GM21526 (cell line): ENCODE measurements around the gene ATP6V0D1.

Source experiments
- ATAC-seq: cut with Tn5 transposase; IDR thresholded peaks from one replicate; pipeline ENCODE4 v1.9.1; 2021; ENCODE audit warnings: moderate library complexity; ENCODE audit not compliant: unreplicated experiment, low FRiP score

Gene ATP6V0D1

DNA sequence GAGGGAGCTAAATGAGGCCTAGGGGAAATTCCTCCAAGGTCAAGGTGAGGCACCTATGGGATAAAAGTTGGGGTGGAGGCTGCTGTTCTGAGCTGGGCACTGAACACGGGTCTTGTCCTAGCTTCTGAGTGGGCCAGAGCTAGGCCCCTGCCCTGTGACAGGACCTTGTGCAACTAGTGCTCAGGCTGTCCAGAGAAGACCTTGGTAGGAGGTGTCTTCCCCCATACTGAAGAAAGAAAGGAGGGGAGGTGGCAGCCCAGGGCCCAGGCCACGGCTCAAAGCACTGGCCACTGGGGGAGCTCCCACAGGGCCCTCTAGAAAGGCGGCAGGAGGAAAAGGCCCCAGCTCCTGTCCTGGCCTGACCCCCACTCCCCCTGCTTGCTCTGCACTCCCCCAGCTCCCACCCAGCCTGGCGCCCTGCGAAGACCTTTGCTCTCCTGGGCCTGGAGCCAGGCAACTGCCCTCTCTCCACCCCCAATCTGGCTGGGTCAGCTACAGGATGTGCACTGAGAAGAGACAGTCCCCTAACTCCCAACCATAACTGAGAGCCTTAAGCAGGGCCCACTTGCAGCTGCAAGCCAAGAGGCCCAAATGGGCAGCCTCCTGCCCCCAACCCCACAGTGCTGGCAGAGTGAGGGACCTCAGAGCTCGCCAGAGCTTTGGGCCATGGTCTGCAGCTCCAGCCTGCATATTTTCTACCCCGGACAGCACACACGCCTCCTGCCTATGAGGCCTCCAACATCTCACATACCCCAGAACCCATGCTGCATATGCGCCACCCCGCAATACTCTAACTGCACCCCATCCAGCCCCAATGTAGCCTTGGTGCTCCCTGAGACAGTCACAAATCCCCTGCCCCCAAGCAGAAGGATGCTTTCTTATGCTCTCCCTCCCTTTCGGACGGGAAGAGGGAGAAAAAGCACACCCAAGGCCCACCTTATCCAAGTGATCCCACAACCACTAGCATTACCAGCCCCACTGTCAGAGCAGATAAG, 34.7 kb downstream of the ATP6V0D1 start:
- ATAC-seq = no peak

DNA sequence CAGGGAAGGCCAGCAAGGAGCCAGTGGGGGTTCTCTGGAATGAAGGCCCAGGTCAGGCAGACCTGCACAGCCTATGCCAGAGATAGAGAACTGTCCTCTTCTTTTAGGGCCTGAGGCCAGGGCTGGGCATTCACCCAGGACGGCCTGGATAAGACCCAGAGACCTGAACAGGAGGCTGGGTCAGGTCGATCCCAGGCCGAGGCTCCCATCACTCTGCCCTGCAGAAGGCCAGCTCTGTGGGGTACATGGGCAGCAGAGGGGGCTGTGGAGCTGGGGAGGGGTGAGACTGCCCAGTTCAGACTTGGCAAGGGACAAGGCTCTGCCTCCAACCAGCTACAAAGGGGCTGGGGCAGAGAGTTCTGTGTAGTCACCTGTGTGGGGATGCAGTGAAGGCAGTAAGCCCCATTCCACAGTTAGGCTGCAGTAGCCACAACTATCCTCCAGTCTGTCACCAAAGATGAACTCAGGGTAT, 35.5 kb downstream of the ATP6V0D1 start:
- no peak for ATAC-seq

DNA sequence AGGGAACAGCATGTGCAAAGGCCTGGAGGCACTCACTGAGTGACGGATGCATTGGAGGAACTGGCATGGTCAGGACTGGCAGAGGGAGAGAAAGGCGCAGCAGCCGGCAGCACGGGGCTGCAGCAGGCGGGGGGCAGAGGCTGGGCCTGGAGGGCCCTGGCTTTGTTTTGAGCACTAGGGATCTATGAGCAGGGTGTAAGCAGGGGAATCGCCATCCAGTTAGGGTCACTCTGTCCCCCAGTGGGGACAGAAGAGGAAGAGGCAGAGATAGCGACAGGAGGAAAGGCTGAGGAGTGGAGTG, 35.9 kb downstream of the ATP6V0D1 start:
- ATAC-seq = no peak

- ATAC-seq = no peak
Measured at GRCh38 chr16:67444259-67445125, 36.5 kb downstream of the ATP6V0D1 start.

GRCh38 chr16:67443265-67443664, 37.7 kb downstream of the ATP6V0D1 start:
- no peak for ATAC-seq

- no peak for ATAC-seq
Measured at GRCh38 chr16:67442581-67443255, 38.2 kb downstream of the ATP6V0D1 start.

- ATAC-seq = no peak
Measured at GRCh38 chr16:67441907-67442306, 39.0 kb downstream of the ATP6V0D1 start.

DNA sequence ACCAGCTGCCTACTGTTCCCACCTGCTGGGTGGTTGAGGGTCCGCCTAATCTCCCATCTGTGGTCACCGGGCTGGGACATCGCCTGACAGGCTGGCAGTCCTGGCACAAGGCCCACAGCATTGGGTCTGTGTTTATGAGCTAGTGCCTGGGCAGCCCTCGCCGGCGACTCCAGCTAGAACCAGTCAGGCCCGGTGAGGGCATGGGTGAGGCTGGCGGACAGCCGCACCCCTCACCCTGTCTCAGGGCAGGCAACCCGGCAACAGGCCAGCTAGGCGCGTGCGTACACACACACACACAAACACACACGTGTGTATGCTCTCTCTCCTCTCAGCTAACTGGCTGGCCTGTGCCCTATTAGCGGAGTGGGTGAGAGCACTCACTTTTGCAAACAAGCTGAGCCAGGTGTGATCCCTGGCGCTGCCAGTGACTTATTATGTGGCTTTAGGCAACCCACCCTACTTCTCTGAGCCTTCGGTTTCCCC, 39.6 kb downstream of the ATP6V0D1 start:
- ATAC-seq = no peak

GRCh38 chr16:67438824-67439393, 42.0 kb downstream of the ATP6V0D1 start:
- no peak for ATAC-seq

DNA sequence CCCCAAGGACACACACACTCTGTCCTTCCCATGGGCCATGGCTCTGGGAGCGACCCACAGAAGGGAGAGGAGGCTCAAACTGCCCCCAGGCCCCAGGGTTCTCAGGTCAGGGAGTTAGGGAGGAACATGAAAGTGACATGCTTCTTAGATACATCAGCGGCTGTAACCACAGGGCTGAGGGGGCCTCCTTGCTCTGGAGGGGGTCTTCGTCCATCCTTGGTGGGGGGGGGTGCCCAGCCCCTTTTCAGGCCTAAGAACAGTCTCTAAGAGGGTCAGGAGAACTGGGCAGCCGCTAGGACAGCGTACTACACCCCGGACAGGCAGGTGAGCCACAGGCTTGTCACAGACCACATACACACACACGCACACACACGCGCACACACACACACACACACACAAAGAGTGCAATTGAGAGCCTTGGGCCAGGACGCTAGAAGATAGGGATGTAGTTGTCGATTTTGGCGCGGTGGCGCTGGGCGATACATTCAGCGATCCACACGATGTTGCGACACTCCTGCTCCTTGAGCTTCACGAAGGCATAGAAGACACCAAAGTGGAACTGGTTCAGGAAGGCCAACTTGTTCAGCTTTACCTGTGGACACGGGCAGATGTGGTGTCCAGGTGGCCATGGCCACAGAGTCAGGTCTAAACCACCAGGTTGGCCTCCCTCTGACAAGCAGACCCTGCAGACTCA, 42.7 kb downstream of the ATP6V0D1 start:
- no peak for ATAC-seq

DNA sequence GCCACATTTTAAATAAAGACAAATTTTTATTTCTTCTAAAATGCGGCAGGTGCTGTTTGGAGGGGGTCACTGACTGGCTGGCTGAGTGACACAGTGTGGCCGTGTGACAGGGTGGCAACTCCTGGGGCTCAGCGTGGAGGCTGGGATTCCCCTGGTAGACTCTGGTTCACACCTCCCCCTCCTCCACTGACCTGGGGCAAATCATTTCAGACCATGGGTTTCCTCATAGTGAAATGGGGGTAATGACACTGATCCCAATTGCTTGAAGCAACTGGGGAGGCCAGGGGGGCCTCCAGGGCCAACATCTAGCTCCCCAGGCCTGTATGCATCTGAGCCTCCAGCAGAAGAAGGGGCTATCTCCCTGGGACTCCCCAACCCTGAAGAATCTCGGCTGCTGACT, 43.4 kb downstream of the ATP6V0D1 start:
- ATAC-seq = no peak

DNA sequence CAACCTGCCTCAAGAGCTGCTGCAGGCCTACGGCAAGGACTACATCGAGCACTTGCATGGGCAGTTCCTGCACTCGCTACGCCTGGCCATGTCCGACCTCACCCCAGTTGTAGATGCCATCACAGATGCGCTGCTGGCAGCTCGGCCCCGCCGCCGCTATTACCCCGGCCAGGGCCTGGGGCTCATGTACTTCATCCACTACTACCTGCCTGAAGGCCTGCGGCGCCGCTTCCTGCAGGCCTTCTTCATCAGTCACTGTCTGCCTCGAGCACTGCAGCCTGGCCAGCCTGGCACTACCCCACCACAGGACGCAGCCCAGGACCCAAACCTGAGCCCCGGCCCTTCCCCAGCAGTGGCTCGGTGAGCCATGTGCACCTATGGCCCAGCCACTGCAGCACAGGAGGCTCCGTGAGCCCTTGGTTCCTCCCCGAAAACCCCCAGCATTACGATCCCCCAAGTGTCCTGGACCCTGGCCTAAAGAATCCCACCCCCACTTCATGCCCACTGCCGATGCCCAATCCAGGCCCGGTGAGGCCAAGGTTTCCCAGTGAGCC, 44.2 kb downstream of the ATP6V0D1 start:
- ATAC-seq = no peak

DNA sequence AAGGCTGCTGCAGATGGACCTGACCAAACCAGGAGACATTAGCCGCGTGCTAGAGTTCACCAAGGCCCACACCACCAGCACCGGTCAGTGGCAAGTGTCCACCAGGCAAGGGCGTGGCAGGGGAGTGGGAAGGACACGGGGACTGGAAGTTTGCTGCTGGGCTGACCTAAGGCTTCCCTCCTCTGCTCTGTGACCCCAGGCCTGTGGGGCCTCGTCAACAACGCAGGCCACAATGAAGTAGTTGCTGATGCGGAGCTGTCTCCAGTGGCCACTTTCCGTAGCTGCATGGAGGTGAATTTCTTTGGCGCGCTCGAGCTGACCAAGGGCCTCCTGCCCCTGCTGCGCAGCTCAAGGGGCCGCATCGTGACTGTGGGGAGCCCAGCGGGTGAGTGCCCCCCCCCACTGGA, 45.2 kb downstream of the ATP6V0D1 start:
- ATAC-seq = no peak

GRCh38 chr16:67433131-67433719, 47.7 kb downstream of the ATP6V0D1 start:
- no peak for ATAC-seq

DNA sequence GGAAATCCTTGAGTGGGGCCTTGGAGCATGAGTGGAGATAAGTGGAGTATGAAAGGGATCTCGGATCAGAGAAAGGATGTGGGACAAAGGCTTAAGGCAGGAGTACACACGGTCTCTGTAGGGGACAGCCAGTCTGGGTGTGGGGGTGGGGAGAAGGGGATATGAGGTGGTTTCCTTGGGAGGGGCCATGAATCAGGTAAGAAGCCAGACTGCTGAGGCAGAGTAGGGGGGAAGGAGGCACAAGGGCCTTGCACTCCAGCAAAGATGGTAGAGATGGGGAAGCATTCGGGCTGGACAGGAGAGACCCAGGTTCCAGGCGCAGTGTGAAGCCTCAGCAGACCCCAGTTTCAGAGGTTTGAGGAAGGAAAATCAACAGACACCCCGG, 48.5 kb downstream of the ATP6V0D1 start:
- ATAC-seq = no peak

- no peak for ATAC-seq
Measured at GRCh38 chr16:67431775-67432505, 49.0 kb downstream of the ATP6V0D1 start.

DNA sequence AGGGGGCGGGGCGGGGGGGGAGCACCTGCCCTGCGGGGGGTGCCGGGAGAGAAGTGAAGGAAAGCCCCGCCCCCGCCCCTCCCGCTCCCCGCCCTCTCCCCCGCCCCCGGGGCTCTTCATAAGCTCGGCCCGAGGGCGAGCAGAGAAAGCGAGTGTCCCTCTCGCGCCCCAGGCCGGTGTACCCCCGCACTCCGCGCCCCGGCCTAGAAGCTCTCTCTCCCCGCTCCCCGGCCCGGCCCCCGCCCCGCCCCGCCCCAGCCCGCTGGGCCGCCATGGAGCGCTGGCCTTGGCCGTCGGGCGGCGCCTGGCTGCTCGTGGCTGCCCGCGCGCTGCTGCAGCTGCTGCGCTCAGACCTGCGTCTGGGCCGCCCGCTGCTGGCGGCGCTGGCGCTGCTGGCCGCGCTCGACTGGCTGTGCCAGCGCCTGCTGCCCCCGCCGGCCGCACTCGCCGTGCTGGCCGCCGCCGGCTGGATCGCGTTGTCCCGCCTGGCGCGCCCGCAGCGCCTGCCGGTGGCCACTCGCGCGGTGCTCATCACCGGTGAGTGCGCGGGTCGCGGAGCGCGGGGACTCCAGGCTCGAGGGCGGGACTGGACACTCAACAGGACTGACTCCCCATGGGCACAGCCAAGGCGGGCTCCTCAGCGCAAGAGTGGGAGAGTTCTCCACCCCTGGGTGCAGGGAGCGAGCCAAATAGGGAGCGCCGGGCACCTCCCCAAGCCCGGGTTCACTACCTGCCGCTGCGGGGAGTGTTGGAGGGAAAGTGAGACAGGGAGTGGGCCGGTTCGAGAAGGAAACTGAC, 49.8 kb downstream of the ATP6V0D1 start, which contains the start of gene HSD11B2:
Gene HSD11B2 (plus strand): TSS at position 145 of the 798 bp plus-strand sequence. CDS start 128 bp downstream, at position 273.
- ATAC-seq = no peak
